ENCODE results near the gene PCDHGA4. TPM values are rescaled to one million over a fixed set of nuclear protein-coding genes. Genes with fewer than 3 reads are reported as not detected.
"Not testable (repeated sequence)": the region's sequence is repeated elsewhere in the genome, so short reads cannot be mapped to it uniquely, and the experiment has no call there.

Gene PCDHGA4
- total and polyA plus RNA-seq, 2 of the 13 experiments (the other 11 are each of a cell fraction or from before 2014, with no cell fraction given), result 0.49 to 0.58 TPM

DNA sequence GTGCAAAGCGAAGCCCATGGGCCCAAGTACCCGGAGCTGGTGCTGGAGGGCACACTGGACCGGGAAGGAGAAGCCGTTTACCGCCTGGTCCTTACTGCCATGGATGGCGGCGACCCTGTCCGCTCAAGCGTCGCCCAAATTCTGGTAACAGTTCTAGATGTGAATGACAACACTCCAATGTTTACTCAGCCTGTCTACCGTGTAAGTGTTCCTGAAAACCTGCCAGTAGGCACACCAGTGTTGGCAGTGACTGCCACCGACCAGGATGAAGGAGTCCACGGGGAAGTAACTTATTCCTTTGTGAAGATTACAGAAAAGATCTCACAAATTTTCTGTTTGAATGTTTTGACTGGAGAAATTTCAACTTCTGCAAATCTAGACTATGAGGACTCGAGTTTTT is 19.8 kb downstream of the PCDHGA4 start (continued):
- TF ChIP-seq AGO1 (IDR thresholded peaks at IDR 0.05; ENCODE audit: low read depth, low read length, poor library complexity, severe bottlenecking), result no peak
- TF ChIP-seq, protein P1, sequence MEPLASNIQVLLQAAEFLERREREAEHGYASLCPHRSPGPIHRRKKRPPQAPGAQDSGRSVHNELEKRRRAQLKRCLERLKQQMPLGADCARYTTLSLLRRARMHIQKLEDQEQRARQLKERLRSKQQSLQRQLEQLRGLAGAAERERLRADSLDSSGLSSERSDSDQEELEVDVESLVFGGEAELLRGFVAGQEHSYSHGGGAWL (CRISPR knock-in tag; IDR thresholded peaks at IDR 0.05), result no peak
- TF ChIP-seq GTF3A (CRISPR knock-in tag; conservative IDR thresholded peaks at IDR 0.05), result no peak
- no peak for TF ChIP-seq SAP130 (CRISPR knock-in tag; IDR thresholded peaks at IDR 0.05; ENCODE audit: low read depth)
- TF ChIP-seq, protein P2, sequence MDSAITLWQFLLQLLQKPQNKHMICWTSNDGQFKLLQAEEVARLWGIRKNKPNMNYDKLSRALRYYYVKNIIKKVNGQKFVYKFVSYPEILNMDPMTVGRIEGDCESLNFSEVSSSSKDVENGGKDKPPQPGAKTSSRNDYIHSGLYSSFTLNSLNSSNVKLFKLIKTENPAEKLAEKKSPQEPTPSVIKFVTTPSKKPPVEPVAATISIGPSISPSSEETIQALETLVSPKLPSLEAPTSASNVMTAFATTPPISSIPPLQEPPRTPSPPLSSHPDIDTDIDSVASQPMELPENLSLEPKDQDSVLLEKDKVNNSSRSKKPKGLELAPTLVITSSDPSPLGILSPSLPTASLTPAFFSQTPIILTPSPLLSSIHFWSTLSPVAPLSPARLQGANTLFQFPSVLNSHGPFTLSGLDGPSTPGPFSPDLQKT (CRISPR knock-in tag; IDR thresholded peaks at IDR 0.05; ENCODE audit: borderline replicate concordance), result no peak

DNA sequence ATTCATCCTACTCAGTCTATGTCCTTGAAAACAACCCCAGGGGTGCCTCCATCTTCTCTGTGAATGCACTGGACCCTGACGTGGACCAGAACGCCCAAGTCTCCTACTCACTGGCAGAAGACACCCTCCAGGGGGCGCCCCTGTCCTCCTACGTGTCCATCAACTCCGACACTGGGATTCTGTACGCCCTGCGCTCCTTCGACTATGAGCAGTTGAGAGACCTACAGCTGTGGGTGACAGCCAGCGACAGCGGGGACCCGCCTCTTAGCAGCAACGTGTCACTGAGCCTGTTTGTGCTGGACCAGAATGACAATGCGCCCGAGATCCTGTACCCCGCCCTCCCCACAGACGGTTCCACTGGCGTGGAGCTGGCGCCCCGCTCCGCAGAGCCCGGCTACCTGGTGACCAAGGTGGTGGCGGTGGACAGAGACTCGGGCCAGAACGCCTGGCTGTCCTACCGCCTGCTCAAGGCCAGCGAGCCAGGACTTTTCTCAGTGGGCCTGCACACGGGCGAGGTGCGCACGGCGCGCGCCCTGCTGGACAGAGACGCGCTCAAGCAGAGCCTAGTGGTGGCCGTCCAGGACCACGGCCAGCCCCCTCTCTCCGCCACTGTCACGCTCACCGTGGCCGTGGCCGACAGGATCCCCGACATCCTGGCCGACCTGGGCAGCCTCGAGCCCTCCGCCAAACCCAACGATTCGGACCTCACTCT is 20.8 kb downstream of the PCDHGA4 start:
- H3K4me3 ChIP-seq (replicated peaks in 1 of 3; ENCODE audit: insufficient read depth in 1 of 3, low read depth in 2 of 3, low read length in 3 of 3); H3K36me3 ChIP-seq (replicated peaks in 1 of 2; ENCODE audit: control insufficient read depth in 1 of 2, insufficient read depth in 2 of 2, low read length in 2 of 2); BruUV-seq (replicated peaks); POLR2A ChIA-PET; CTCF ChIA-PET (ENCODE audit: low intra/inter-chr PET ratio, low total read pairs); in situ Hi-C loops (cut with HindIII; ENCODE audit: extremely low pct_ligation_motif_present, low pct_unique_long_range_greater_than_20kb); DNase-seq (ENCODE audit: low spot score); H3K27me3 ChIP-seq (ENCODE audit: control insufficient read depth in 1 of 2, insufficient read depth in 2 of 2, low read length in 2 of 2); H3K27ac ChIP-seq (ENCODE audit: extremely low read length, insufficient read depth, low read length); H2AFZ ChIP-seq (ENCODE audit: low read length); H3K4me2 ChIP-seq (ENCODE audit: low read depth, low read length); ATAC-seq; H4K20me1 ChIP-seq (ENCODE audit: insufficient read depth, low read length); FAIRE-seq; H3K4me1 ChIP-seq (ENCODE audit: insufficient read depth, low read length); intact Hi-C loops (cut with micrococcal nuclease; ENCODE audit: unreplicated experiment); H3K79me2 ChIP-seq (ENCODE audit: insufficient read depth, low read length); H3K9ac ChIP-seq (ENCODE audit: insufficient read depth, low read depth, low read length): not testable (repeated sequence)
- H3K9me3 ChIP-seq (ENCODE audit: low read length), result peaks cover 47% of the 10 kb centered on the region
- WGBS (ENCODE audit: low lambda C conversion rate), result 66% methylated on average over 18 of the region's 48 CpGs

Data from HepG2 (cell line).